Stimulated activated CD4-positive, alpha-beta T cell treated with anti-CD3 and anti-CD28 coated beads, Interleukin-1b, Interleukin-23, amount 100 ng/mL, for 1 hour (primary cell): ENCODE results near the gene CLCF1.

Experiments used
- DNase-seq, 2 donors: peaks; one replicate each; pipeline ENCODE4 v3.0.0-alpha.2; 2020; ENCODE audit warnings: low read depth in 2 of 2

Gene CLCF1

DNA sequence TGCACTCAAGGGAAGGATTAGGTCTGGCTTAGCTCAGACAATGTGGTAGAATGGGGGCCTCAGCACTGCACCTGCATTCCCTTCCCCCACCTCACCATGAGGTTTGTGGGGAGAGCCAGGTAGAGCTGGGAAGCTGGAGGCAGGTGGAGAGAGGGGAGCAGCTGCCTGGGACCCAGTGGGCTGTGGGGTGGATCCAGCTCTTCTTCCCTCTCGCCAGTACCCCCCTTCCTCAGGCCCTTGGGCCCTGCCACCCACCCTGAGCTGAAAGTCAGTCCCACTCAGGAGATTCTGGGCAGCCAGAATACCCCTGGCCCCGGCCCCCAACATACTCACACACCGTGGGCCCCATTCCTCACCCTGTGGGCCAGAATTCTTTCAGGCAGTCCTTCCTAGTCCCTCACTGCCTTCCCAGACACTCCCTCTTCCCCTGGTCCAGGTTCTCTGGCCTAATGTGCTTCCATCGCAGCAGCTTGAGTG lies 17.0 kb downstream of the CLCF1 start:
- DNase-seq = no peak

- DNase-seq = no peak
These were observed 17.5 kb downstream of the CLCF1 start for GRCh38 chr11:67355794-67356386.

DNA sequence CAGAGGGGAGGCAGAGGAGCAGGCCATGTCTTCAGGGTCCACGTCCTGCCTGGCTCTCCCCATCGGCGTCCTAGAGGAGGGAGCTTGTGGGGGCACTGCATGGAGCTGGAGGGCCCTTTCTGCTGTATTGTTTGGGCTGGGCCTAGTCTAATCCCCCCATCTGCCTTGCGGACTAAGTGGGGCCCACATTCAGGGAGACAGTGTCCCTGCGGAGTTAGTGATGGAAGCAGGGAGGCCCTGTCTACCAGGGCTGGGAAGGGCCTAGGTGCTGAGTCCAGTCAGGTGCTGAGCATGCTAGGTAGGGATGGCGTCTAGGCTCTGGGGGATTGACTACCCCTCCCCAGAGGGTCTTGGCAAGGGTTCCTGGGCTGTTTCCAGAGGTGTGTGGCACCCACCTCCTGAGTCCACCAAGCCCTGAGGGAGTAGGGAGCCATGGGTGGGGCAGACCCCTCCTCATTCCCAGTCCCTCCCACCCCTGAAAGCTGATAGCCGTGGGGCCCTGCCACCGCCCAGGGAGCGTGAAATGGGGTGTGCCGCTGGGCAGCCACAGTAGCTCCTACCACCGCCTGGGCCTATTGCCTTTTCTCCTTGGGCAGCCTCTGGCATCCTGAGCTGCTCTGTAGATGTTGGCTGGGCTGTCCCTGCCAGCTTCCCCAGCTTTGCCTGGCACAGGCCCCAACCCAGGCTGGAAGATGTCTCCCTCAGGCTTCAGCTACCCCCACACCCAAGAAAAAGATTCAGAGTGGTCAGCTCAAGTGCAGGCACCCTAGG lies 18.2 kb downstream of the CLCF1 start:
- DNase-seq = no peak

DNA sequence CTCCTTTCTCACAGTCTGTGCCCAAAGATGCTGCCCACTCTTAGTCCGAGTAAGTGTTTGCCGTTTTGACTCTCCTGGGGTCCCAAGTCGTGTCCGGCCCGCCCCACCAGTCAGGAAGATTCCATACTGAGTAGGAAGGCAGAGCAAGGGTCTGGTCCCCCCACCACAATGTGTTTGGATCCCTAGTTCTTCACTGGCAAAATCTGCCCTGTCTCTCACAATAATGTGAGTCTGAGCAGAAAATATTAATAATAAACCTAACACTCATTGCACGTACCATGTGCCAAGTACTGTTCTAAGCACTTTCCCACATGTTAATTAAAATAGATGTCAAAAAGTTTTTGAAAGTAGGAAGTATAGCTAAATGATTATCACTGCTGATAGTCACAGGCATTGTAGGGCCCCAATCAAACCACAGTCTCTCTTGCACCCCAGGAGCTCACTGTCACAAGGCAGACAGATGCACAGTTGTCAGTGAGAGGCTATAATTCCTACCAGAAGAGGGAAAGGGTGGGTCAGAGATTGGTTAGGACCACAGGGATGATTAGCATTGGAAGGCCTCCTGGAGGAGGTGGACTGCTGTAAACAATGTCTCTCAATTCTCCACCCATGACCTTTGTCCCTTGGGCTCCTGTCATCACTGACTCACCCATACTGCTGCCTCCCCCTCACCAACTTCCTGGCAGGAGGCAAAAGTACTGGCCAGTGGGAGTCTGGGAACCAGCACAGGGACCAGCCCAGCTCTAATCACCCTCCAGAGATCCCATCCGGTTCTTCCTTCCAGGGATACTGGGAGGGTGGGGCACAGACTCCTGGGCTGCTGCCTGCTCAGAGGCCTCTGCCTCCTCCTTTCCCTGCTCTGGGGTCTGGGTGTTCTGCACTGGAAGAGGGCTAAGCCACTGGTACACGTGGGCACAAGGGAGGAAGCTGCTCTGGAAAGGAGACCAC lies 19.0 kb downstream of the CLCF1 start:
- no peak for DNase-seq

DNA sequence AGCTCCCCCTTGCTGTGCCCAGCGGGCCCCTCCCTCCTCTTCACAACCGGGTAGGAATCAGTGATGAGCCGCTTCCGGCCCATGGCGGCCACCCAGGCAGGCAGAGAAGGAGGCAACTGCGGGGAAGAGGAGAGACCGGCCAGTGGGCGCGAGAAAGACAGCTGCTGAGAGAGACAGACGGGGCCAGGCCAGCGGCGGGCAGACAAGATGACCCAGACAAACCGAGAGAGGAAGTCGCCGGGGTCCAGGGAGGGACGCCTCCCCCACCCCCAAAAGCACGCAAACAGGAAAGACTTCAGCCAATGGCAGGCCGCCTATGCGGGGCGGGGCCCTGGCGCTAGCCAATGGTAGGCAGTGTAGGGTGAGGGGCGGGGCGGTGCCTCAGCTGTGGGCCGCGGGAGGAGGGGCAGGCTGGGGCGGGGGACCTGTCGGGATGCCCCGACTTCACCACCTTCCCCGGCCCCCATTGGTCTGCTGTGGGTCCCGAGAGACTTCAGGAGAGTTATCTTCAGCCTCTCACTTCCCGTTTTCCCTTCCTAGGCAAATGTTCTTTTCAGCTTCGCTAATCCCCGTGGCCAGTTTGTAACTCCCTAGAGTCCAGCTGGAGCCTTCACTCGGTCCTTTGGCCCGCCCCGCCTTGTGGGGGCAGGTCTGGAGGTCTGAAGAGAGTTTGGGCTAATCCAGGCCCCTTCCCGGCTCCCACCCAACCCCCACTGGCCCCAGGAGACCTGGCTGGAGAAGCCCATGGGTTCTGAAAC lies 19.9 kb downstream of the CLCF1 start, which contains the start of gene POLD4:
POLD4 (minus strand) TSS at position 230 of the 758 bp plus-strand sequence; CDS start at position 83, 147 bp downstream.
- DNase-seq = peak; percentile 89 to 94

- no peak for DNase-seq
These were observed 20.7 kb downstream of the CLCF1 start for GRCh38 chr11:67352546-67353316.

- peak; percentile 26 to 41 for DNase-seq
These were observed 22.0 kb downstream of the CLCF1 start for GRCh38 chr11:67351275-67352005.

DNA sequence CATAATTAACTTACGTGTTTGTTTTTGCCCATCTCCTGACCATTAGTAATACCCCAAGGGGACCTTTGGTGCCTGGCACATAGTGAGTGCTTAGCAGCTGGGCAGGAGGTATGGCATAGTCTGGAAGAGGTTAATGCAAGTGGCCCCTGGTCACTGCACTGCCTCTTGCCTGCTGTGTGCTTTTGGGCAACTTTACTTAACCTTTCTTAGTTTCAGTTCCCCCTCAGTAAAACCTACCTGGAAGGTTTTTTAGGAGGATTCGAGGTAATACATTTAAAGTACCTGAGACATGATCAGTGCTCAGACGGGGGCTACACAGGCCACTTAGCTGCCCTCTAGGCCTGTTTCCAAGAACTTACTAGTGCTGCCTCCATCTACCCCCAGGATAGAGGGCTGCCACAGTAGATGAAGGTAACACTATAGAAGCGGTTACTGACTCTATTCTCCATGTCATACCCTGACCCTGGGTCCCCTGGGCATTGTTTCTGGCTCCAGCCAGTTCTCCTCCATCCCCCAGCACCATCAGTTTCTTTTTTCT lies 23.4 kb downstream of the CLCF1 start:
- no peak for DNase-seq

GRCh38 chr11:67349457-67349856 lies 23.9 kb downstream of the CLCF1 start:
- no peak for DNase-seq

- DNase-seq = no peak
These were observed 24.4 kb downstream of the CLCF1 start for GRCh38 chr11:67349036-67349435.

- no peak for DNase-seq
These were observed 25.2 kb downstream of the CLCF1 start for GRCh38 chr11:67347964-67348749.

DNA sequence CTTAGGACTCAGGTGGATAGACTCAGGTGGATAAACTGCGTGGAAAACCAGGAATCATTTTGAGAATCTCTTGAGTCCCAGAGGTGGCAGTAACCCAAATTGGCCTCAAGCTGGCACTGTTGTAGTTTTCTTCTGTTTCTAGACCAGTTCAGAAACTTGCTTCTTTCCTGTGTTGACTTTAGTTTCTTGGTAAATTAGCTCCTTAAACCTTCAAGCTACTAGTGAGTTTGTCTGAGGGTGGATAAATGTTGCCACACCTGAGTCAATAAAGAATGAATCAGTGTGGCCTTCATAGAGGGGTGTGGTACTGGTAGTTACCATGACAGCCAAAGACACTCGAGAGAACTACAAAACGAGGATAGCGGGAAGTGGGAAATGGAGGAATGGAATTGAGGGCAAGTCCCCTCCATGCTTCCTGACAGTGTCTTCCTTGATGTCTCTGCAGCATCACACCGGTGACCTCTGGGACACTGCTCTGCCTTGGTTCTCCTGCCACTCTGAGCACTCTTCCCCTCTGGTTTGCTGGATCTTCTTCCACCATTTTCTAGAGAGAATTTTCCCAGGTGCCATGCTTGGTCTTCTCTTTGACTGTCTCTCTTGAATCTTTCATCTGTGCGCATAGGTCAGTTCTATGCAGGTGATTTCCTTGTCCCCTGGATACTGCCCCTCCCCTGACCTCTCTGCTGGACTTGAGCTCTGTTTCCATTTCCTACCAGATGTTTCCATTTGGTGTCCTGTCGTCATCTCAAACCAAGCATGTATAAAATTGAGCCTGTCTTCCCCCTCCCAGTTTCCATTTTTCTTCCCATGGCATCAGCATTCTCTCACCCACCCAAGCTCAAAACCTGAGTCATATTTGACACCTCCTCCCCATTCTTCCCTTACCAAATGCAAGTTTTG lies 27.2 kb downstream of the CLCF1 start:
- no peak for DNase-seq

GRCh38 chr11:67345247-67345919 lies 28.0 kb downstream of the CLCF1 start:
- DNase-seq = no peak

DNA sequence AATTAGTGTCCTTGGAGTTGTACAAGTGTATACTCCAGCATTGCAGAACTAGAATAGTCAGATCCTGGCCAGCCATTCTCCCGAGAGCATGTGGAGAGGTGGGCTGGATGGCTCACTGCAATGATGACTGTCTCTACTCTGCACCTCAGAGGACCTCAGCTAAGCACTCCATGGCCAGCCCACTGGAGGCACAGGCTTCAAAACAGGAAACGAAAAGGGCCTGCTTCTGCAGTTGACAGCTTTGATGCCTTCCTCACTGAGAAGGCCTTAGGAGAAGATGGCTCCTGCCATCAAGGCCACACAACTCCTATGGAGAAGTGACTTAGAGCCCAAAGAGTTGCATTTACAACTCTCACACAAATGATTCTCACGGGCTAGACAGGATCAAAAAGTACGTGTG lies 29.1 kb downstream of the CLCF1 start:
- no peak for DNase-seq

GRCh38 chr11:67337257-67337656 lies 36.1 kb downstream of the CLCF1 start:
- no peak for DNase-seq

DNA sequence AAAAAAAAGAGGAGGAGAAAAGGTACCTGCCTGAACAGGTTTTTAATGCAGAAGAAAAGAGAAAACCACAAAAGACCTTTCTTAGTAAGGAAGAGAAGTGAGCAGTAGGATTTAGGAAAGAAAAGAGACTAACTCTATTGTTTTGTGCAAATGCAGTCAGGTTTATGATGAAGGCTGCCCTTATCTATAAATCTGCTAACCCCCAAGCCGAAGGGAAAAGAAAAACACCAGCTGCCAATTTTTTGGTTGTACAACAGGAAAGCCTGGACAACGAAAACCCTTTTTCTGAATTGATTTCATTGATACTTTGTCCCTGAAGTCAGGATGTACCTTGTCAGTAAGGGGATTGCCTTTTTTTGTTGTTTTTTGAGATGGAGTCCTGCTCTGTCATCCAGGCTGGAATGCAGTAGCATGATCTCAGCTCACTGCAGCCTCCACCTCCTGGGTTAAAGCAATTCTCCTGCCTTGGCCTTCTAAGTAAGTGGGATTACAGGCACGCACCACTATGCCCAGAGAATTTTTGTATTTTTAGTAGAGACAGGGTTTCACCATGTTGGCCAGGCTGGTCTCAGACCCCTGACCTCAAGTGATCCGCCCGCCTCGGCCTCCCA lies 41.2 kb downstream of the CLCF1 start:
- no peak for DNase-seq

DNA sequence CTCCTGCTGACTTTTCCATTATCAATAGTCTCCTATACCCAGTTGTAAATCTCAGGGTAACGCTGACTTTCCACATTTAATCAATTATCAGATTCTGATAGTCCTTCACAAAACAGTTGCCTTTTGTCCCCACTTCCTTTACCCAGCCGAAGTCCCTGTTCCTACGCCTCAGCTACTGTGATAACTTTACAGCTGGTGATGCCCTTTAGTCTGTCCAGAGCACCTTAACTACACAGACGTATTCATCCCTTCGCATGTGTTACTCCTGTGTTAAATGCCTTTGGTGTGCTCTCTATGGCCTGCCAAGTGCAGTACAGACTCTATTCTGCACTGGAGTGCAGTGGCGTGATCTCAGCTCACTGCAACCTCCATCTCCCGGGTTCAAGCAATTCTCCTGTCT lies 49.9 kb downstream of the CLCF1 start:
- no peak for DNase-seq
